Measurements from ENCODE around the gene CCL24. TPM values are rescaled to one million over a fixed set of nuclear protein-coding genes. Genes with fewer than 3 reads are reported as not detected.

Gene CCL24
- total and polyA plus RNA-seq, 2 donors (not counting 3 experiments of a cell fraction or from before 2014, with no cell fraction given) = not detected

GRCh38 chr7:75843613-75844116 is 30.1 kb upstream of the CCL24 start:
- Histone ChIP-seq H3K4me3 (replicated peaks in 1 of 3; ENCODE audit: insufficient read depth in 1 of 3, low read depth in 1 of 3, low read length in 3 of 3) (no peak overlapping the region), H4K20me1 (replicated peaks; ENCODE audit: control insufficient read depth, extremely low read depth, insufficient read depth, low read length) (no peaks in the 10 kb centered on the region), H2AFZ (ENCODE audit: low read depth, low read length) (no peak overlapping the region), H3K4me1 (ENCODE audit: control insufficient read depth, extremely low read depth, insufficient read depth, low read length) (peaks cover 16% of the 10 kb centered on the region), H3K36me3 (ENCODE audit: control insufficient read depth in 2 of 2, extremely low read depth in 1 of 2, insufficient read depth in 2 of 2, low read length in 2 of 2) (no peaks in the 10 kb centered on the region), H3K9me1 (replicated peaks; ENCODE audit: control insufficient read depth, extremely low read depth, insufficient read depth, low read length) (no peaks in the 10 kb centered on the region), H3K9me3 (replicated peaks; ENCODE audit: control insufficient read depth, insufficient read depth, low read length) (no peaks in the 10 kb centered on the region), H3K4me2 (ENCODE audit: insufficient read depth, low read length) (no peak overlapping the region), H3K79me2 (ENCODE audit: control insufficient read depth, insufficient read depth, low read length) (no peaks in the 10 kb centered on the region), H3K27me3 (ENCODE audit: control insufficient read depth in 2 of 2, insufficient read depth in 2 of 2, low read length in 2 of 2) (no peaks in the 10 kb centered on the region), H3K27ac (ENCODE audit: insufficient read depth, low read depth, low read length) (peak overlapping the region; percentile 67), H3K9ac (replicated peaks; ENCODE audit: extremely low read depth, insufficient read depth, low read length) (no peak overlapping the region)
- DNase-seq (ENCODE audit: low read depth, low spot score) (no peak), FAIRE-seq (no peak)
- TF ChIP-seq MAX (IDR thresholded peaks at IDR 0.05; ENCODE audit: insufficient read depth, insufficient read length) (no peak), FOS (IDR thresholded peaks at IDR 0.05; ENCODE audit: borderline replicate concordance, insufficient read depth, low read length) (no peak), GATA2 (IDR thresholded peaks at IDR 0.05; ENCODE audit: insufficient read depth, insufficient read length, low read depth, low read length) (no peak), MYC (IDR thresholded peaks at IDR 0.05; ENCODE audit: low read depth, low read length) (no peak), POLR2A (IDR thresholded peaks at IDR 0.05; ENCODE audit: low read depth, low read length) (no peak)
- POLR2A ChIA-PET = no interaction called here
- no TSS peak for BruUV-seq (replicated peaks)
- CTCF ChIA-PET = interaction anchor here (1.3 kb wide), 1 partner anchor 21 kb away, joined by 3 read pairs; no protein-coding TSS in a partner anchor
- intact Hi-C loops (cut with micrococcal nuclease) = no loop called here
- dilution Hi-C loops (cut with MboI; ENCODE audit: extremely low pct_ligation_motif_present, low sequenced_read_pairs) = no loop called here

- peak; percentile 97 for FAIRE-seq
- peak overlapping the region; percentile 67 for H3K27ac ChIP-seq (ENCODE audit: insufficient read depth, low read depth, low read length)
- H3K9me3 ChIP-seq (replicated peaks; ENCODE audit: control insufficient read depth, insufficient read depth, low read length) = no peaks in the 10 kb centered on the region
- no peaks in the 10 kb centered on the region for H3K36me3 ChIP-seq (ENCODE audit: control insufficient read depth in 2 of 2, extremely low read depth in 1 of 2, insufficient read depth in 2 of 2, low read length in 2 of 2)
- H3K27me3 ChIP-seq (ENCODE audit: control insufficient read depth in 2 of 2, insufficient read depth in 2 of 2, low read length in 2 of 2) = no peaks in the 10 kb centered on the region
- POLR2A ChIA-PET = interaction anchor here (0.5 to 0.7 kb wide), 2 partner anchors 40 to 77 kb away, joined by 4 to 6 read pairs; no protein-coding TSS in a partner anchor
- peaks cover 16% of the 10 kb centered on the region for H3K4me1 ChIP-seq (ENCODE audit: control insufficient read depth, extremely low read depth, insufficient read depth, low read length)
- H3K9me1 ChIP-seq (replicated peaks; ENCODE audit: control insufficient read depth, extremely low read depth, insufficient read depth, low read length) = no peaks in the 10 kb centered on the region
- CTCF ChIA-PET = interaction anchor here (0.9 to 1.3 kb wide), 5 partner anchors 13 to 177 kb away, joined by 3 to 5 read pairs (median 3); no protein-coding TSS in a partner anchor
- no peaks in the 10 kb centered on the region for H3K79me2 ChIP-seq (ENCODE audit: control insufficient read depth, insufficient read depth, low read length)
- TF ChIP-seq GATA2 (IDR thresholded peaks at IDR 0.05; ENCODE audit: insufficient read depth, insufficient read length, low read depth, low read length) = peak; percentile 15
- TF ChIP-seq MAX (IDR thresholded peaks at IDR 0.05; ENCODE audit: insufficient read depth, insufficient read length) = no peak
- TF ChIP-seq POLR2A (IDR thresholded peaks at IDR 0.05; ENCODE audit: low read depth, low read length) = no peak
- TF ChIP-seq FOS (IDR thresholded peaks at IDR 0.05; ENCODE audit: borderline replicate concordance, insufficient read depth, low read length) = peak; percentile 68
- TF ChIP-seq MYC (IDR thresholded peaks at IDR 0.05; ENCODE audit: low read depth, low read length) = no peak
- TF ChIP-seq POLR2AphosphoS5 (IDR thresholded peaks at IDR 0.05; ENCODE audit: insufficient read depth, low read depth, low read length) = no peak
- TF ChIP-seq CTCF (IDR thresholded peaks at IDR 0.05; ENCODE audit: extremely low read depth in 1 of 2, insufficient read depth in 1 of 2, low read depth in 1 of 2, low read length in 2 of 2) = no peak
- peak; percentile 80 for TF ChIP-seq JUN (IDR thresholded peaks at IDR 0.05; ENCODE audit: borderline replicate concordance, insufficient read depth, insufficient read length, low read depth)
- no peak for TF ChIP-seq EZH2 (IDR thresholded peaks at IDR 0.05; ENCODE audit: borderline replicate concordance, low read depth, low read length, severe bottlenecking)
- intact Hi-C loops (cut with micrococcal nuclease) (no loop called here), dilution Hi-C loops (cut with MboI; ENCODE audit: extremely low pct_ligation_motif_present, low sequenced_read_pairs) (no loop called here)
- TSS peak; percentile 87 for BruUV-seq (replicated peaks)
- H2AFZ ChIP-seq (ENCODE audit: low read depth, low read length) = peak overlapping the region; percentile 2
- H3K9ac ChIP-seq (replicated peaks; ENCODE audit: extremely low read depth, insufficient read depth, low read length) = peak overlapping the region; percentile 49
- H3K4me3 ChIP-seq (replicated peaks in 1 of 3; ENCODE audit: insufficient read depth in 1 of 3, low read depth in 1 of 3, low read length in 3 of 3) = peak overlapping the region in 1 of 3 experiments; percentile 43
- DNase-seq (ENCODE audit: low read depth, low spot score) = peak; percentile 91
- H4K20me1 ChIP-seq (replicated peaks; ENCODE audit: control insufficient read depth, extremely low read depth, insufficient read depth, low read length) = no peaks in the 10 kb centered on the region
- H3K4me2 ChIP-seq (ENCODE audit: insufficient read depth, low read length) = peak overlapping the region; percentile 51
Measured at GRCh38 chr7:75842836-75843446, 29.3 kb upstream of the CCL24 start.

All from endothelial cell of umbilical vein (primary cell).